Measurements from ENCODE around the gene RUNX2. TPM values are rescaled to one million over a fixed set of nuclear protein-coding genes. Genes with fewer than 3 reads are reported as not detected.
"Not testable (repeated sequence)": the region's sequence is repeated elsewhere in the genome, so short reads cannot be mapped to it uniquely, and the experiment has no call there.

Gene RUNX2
- total RNA-seq (2014; rRNA removed; shearing (Covaris generic)): 11.8 and 13.7 TPM in 2 replicates

GRCh38 chr6:45327956-45328522, at the start of gene RUNX2:
Gene RUNX2 (plus strand): TSS chr6:45328330. CDS start chr6:45328727, 397 bp downstream.
- DNase-seq (ENCODE audit: low read depth): peak; percentile 87

- no peak for DNase-seq (ENCODE audit: low read depth)
Measured at GRCh38 chr6:45278367-45278766, 49.8 kb upstream of the RUNX2 start.

- DNase-seq (ENCODE audit: low read depth): not testable (repeated sequence)
Measured at GRCh38 chr6:45286707-45287106, 41.4 kb upstream of the RUNX2 start.

GRCh38 chr6:45289751-45290514, 38.2 kb upstream of the RUNX2 start:
- DNase-seq (ENCODE audit: low read depth): no peak

- no peak for DNase-seq (ENCODE audit: low read depth)
Measured at GRCh38 chr6:45293306-45293705, 34.8 kb upstream of the RUNX2 start.

GRCh38 chr6:45294065-45294701, 33.9 kb upstream of the RUNX2 start:
- DNase-seq (ENCODE audit: low read depth): not testable (repeated sequence)

GRCh38 chr6:45297320-45297719, 30.8 kb upstream of the RUNX2 start:
- no peak for DNase-seq (ENCODE audit: low read depth)

GRCh38 chr6:45299096-45299581, 29.0 kb upstream of the RUNX2 start:
- DNase-seq (ENCODE audit: low read depth): no peak

- DNase-seq (ENCODE audit: low read depth): no peak
Measured at GRCh38 chr6:45300736-45301135, 27.4 kb upstream of the RUNX2 start.

- DNase-seq (ENCODE audit: low read depth): no peak
Measured at GRCh38 chr6:45301348-45302142, 26.6 kb upstream of the RUNX2 start.

- no peak for DNase-seq (ENCODE audit: low read depth)
Measured at GRCh38 chr6:45302832-45303231, 25.3 kb upstream of the RUNX2 start.

- DNase-seq (ENCODE audit: low read depth): no peak
Measured at GRCh38 chr6:45305546-45305945, 22.6 kb upstream of the RUNX2 start.

- no peak for DNase-seq (ENCODE audit: low read depth)
Measured at GRCh38 chr6:45310118-45310788, 17.9 kb upstream of the RUNX2 start.

GRCh38 chr6:45314146-45314545, 14.0 kb upstream of the RUNX2 start:
- no peak for DNase-seq (ENCODE audit: low read depth)

GRCh38 chr6:45320349-45320748, 7.8 kb upstream of the RUNX2 start:
- no peak for DNase-seq (ENCODE audit: low read depth)

GRCh38 chr6:45323656-45324224, 4.4 kb upstream of the RUNX2 start:
- no peak for DNase-seq (ENCODE audit: low read depth)

- peak; percentile 15 for DNase-seq (ENCODE audit: low read depth)
Measured at GRCh38 chr6:45326698-45327417, 1.3 kb upstream of the RUNX2 start.

GRCh38 chr6:45328523-45328922, 393 bp downstream of the RUNX2 start:
- DNase-seq (ENCODE audit: low read depth): no peak

GRCh38 chr6:45344900-45345299, 16.8 kb downstream of the RUNX2 start:
- DNase-seq (ENCODE audit: low read depth): no peak

GRCh38 chr6:45350186-45350710, 22.1 kb downstream of the RUNX2 start:
- DNase-seq (ENCODE audit: low read depth): no peak

Measured in Daoy (cell line).